OCI-LY1 (cell line): ENCODE results near the gene EDN1.

Source experiments
- H2AFZ ChIP-seq: fragments of 200-600 bp; sonication (generic), shearing (Covaris generic); 2 replicates; pipeline ENCODE4 v1.6.0; 2014; ENCODE audit warnings: antibody characterized with exemption, mild to moderate bottlenecking, low read length
- H3F3A ChIP-seq: fragments of 200-600 bp; sonication (generic), shearing (Covaris generic); 2 replicates; pipeline ENCODE4 v1.6.0; 2014; ENCODE audit warnings: mild to moderate bottlenecking, antibody characterized with exemption, low read length, moderate library complexity; ENCODE audit not compliant: insufficient read depth
- H3K27ac ChIP-seq: fragments of 200-600 bp; sonication (generic); 2 replicates; pipeline ENCODE4 v1.5.1; 2014; ENCODE audit warnings: low read length, mixed run types, mild to moderate bottlenecking, low read depth; ENCODE audit not compliant: poor library complexity, severe bottlenecking
- H3K27me3 ChIP-seq: fragments of 200-600 bp; sonication (generic); 2 replicates; pipeline ENCODE4 v1.6.0; 2014; ENCODE audit warnings: antibody characterized with exemption, mild to moderate bottlenecking, low read length, moderate library complexity; ENCODE audit not compliant: insufficient read depth
- H3K36me3 ChIP-seq: fragments of 200-600 bp; sonication (generic); 2 replicates; pipeline ENCODE4 v1.6.1; 2014; ENCODE audit warnings: mild to moderate bottlenecking, antibody characterized with exemption, low read length, moderate library complexity, mixed read lengths; ENCODE audit not compliant: insufficient read depth
- H3K4me1 ChIP-seq: fragments of 200-600 bp; sonication (generic); 2 replicates; pipeline ENCODE4 v1.5.1; 2014; ENCODE audit warnings: mild to moderate bottlenecking, low read length, moderate library complexity; ENCODE audit not compliant: insufficient read depth, severe bottlenecking
- H3K4me2 ChIP-seq: fragments of 200-600 bp; sonication (generic), shearing (Covaris generic); 2 replicates; pipeline ENCODE4 v1.6.1; 2014; ENCODE audit warnings: low read length
- H3K4me3 ChIP-seq: fragments of 200-600 bp; sonication (generic); 2 replicates; pipeline ENCODE4 v1.5.1; 2014; ENCODE audit warnings: low read length, low read depth, mild to moderate bottlenecking, mixed read lengths; ENCODE audit not compliant: poor library complexity, severe bottlenecking
- H3K79me2 ChIP-seq: fragments of 200-600 bp; shearing (Covaris generic); 2 replicates; pipeline ENCODE4 v1.6.1; 2016; ENCODE audit warnings: mixed run types, low read length, mixed read lengths; ENCODE audit not compliant: insufficient read depth
- H3K9ac ChIP-seq: fragments of 200-600 bp; sonication (generic), shearing (Covaris generic); 2 replicates; pipeline ENCODE4 v1.6.1; 2014; ENCODE audit warnings: mild to moderate bottlenecking, low read length, mixed read lengths
- H3K9me2 ChIP-seq: fragments of 200-600 bp; sonication (generic), shearing (Covaris generic); 2 replicates; pipeline ENCODE4 v1.6.1; 2014; ENCODE audit warnings: low read depth, mild to moderate bottlenecking, low read length, mixed read lengths
- H3K9me3 ChIP-seq: fragments of 200-600 bp; shearing (Covaris generic); 2 replicates; pipeline ENCODE4 v1.6.1; 2014; ENCODE audit warnings: low read length, mixed read lengths
- H4K20me1 ChIP-seq: fragments of 200-600 bp; sonication (generic), shearing (Covaris generic); 2 replicates; pipeline ENCODE4 v1.6.0; 2016; ENCODE audit warnings: mild to moderate bottlenecking, low read length; ENCODE audit not compliant: insufficient read depth
- CTCF ChIP-seq: fragments of 200-600 bp; sonication (generic), shearing (Covaris generic); IDR thresholded peaks from 2 replicates; pipeline ENCODE4 v1.5.1; 2017; ENCODE audit warnings: mild to moderate bottlenecking, antibody characterized with exemption, low read length, moderate library complexity, mixed read lengths
- EZH2 ChIP-seq: fragments of 200-600 bp; sonication (generic), shearing (Covaris generic); IDR thresholded peaks from 2 replicates; pipeline ENCODE4 v1.8.0; 2017; ENCODE audit warnings: borderline replicate concordance, mixed run types, mild to moderate bottlenecking, antibody characterized with exemption, low read length, moderate library complexity, mixed read lengths

The EDN1 gene

DNA sequence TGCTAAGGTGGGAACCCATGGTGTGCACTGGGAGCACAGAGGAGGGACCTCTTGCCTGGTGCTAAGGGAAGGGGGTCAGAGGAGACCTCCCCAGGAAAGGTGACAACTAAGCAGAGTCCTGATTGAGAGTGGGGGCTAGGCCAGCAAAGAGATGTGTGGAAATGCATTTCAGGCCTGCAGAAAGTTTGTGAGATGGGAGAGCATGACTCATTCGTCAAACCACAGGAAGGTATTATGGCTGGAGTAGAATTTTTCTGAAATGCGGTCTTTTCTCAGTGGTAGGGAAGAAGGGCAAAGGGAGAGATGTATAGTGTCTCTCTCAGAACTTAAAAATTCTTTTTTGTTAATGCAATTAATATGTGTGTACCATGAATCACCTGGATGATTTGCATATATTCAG lies 23.6 kb upstream of the EDN1 start:
- Histone ChIP-seq H3K9me2 (no peaks in the 10 kb centered on the region), H3K79me2 (no peaks in the 10 kb centered on the region), H3K9ac (no peak overlapping the region), H3K27me3 (no peaks in the 10 kb centered on the region), H3K36me3 (no peaks in the 10 kb centered on the region), H3F3A (no peaks in the 10 kb centered on the region), H3K4me3 (no peak overlapping the region), H4K20me1 (no peaks in the 10 kb centered on the region), H3K9me3 (no peaks in the 10 kb centered on the region), H3K4me1 (no peaks in the 10 kb centered on the region), H2AFZ (no peak overlapping the region), H3K4me2 (no peak overlapping the region), H3K27ac (no peak overlapping the region)
- no peak for TF ChIP-seq CTCF
- TF ChIP-seq EZH2 = no peak

GRCh38 chr6:12269110-12269509 lies 21.1 kb upstream of the EDN1 start:
- Histone ChIP-seq H3K9me2 (no peaks in the 10 kb centered on the region), H2AFZ (no peak overlapping the region), H3K9ac (no peak overlapping the region), H3F3A (no peaks in the 10 kb centered on the region), H4K20me1 (no peaks in the 10 kb centered on the region), H3K27ac (no peak overlapping the region), H3K4me3 (no peak overlapping the region), H3K9me3 (no peaks in the 10 kb centered on the region), H3K36me3 (no peaks in the 10 kb centered on the region), H3K4me1 (no peaks in the 10 kb centered on the region), H3K27me3 (no peaks in the 10 kb centered on the region), H3K4me2 (no peak overlapping the region), H3K79me2 (no peaks in the 10 kb centered on the region)
- TF ChIP-seq CTCF (no peak), EZH2 (no peak)

DNA sequence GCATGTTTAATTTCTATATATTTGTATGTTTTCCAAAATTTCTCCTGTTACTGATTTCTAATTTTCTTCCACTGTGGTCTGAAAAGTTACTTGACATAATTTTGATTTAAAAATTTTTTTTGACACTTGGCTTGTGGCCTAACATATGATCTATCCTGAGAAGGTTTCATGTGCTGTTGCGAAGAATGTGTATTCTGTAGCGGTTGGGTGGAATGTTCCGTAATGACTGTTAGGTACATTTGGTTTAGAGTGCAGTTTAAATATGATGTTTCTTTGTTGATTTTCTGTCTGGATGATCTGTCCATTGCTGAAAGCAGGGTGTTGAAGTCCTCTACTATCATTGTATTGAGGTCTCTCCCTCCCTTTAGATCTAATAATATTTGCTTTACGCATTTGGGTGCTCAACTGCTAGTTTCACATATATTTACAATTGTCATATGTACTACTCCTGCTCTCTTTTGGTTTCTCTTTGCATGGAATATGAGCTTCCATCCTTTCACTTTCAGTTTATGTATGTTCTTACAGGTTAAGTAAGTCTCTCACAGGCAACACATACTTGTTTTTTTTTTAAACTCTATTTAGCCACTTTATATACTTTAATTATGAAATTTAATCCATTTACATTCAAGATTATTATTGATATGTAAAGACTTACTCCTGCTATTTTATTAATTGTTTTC lies 19.5 kb upstream of the EDN1 start:
- Histone ChIP-seq H3F3A (no peaks in the 10 kb centered on the region), H3K79me2 (no peaks in the 10 kb centered on the region), H3K4me3 (no peak overlapping the region), H3K9me2 (no peaks in the 10 kb centered on the region), H3K9me3 (no peaks in the 10 kb centered on the region), H3K4me1 (no peaks in the 10 kb centered on the region), H3K4me2 (no peak overlapping the region), H4K20me1 (no peaks in the 10 kb centered on the region), H3K27ac (no peak overlapping the region), H3K9ac (no peak overlapping the region), H2AFZ (no peak overlapping the region), H3K27me3 (no peaks in the 10 kb centered on the region), H3K36me3 (no peaks in the 10 kb centered on the region)
- TF ChIP-seq CTCF = no peak
- TF ChIP-seq EZH2 = no peak
